Measurements from ENCODE around the gene ALOX5.
A peak's percentile ranks its signal among the peaks of the same experiment; 100 is the strongest.
"Not testable (repeated sequence)": the region's sequence is repeated elsewhere in the genome, so short reads cannot be mapped to it uniquely, and the experiment has no call there.

ALOX5 gene

DNA sequence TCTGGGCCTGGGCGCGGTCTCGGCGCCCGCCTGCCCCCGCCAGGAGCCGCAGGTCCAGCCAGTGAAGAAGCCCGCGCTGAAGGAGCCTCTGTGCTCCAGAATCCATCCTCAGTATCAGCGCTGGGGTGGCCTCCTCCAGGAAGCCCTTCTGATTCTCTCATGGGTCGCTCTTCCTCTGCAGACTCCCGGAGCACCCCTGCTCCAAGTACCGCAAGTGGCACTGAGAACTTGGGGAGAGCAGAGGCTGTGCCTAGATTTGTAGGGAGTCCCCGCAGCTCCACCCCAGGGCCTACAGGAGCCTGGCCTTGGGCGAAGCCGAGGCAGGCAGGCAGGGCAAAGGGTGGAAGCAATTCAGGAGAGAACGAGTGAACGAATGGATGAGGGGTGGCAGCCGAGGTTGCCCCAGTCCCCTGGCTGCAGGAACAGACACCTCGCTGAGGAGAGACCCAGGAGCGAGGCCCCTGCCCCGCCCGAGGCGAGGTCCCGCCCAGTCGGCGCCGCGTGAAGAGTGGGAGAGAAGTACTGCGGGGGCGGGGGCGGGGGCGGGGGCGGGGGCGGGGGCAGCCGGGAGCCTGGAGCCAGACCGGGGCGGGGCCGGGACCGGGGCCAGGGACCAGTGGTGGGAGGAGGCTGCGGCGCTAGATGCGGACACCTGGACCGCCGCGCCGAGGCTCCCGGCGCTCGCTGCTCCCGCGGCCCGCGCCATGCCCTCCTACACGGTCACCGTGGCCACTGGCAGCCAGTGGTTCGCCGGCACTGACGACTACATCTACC lies at the start of gene ALOX5:
Gene ALOX5 (plus strand): TSS at position 641 of the 774 bp plus-strand sequence. CDS start 64 bp downstream, at position 705.
- DNase-seq: peak in 1 of 2 donors; percentile 40

DNA sequence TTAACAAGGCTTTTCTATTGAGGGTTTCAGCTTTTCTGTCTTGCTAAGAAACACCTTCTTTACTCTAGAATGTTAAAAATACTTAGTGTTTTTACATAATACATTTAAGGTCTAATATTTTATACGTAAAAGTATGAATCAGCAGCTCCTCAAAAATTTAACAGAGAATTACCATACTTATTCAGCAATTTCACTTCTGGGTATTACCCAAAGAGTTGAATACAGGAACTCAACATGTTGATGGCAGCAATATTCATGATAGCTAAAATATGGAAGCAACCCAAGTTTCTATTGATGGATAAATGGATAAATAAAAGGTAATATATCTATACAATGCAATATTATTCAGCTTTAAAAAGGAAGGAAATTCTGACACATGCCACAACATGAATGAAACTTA lies 48.9 kb upstream of the ALOX5 start:
- DNase-seq: no peak

GRCh38 chr10:45326864-45327263 lies 47.2 kb upstream of the ALOX5 start:
- DNase-seq: not testable (repeated sequence)

DNA sequence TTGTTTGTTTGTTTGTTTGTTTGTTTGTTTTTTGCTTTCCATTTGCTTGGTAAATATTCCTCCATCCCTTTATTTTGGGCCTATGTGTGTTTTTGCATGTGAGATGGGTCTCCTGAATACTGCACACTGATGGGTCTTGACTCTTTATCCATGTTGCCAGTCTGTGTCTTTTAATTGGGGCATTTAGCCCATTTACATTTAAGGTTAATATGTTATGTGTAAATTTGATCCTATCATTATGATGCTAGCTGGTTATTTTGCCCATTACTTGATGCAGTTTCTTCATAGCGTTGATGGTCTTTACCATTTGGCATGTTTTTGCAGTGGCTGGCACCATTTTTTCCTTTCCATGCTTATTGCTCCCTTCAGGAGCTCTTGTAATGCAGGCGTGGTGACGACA lies 42.2 kb upstream of the ALOX5 start:
- DNase-seq: not testable (repeated sequence)

DNA sequence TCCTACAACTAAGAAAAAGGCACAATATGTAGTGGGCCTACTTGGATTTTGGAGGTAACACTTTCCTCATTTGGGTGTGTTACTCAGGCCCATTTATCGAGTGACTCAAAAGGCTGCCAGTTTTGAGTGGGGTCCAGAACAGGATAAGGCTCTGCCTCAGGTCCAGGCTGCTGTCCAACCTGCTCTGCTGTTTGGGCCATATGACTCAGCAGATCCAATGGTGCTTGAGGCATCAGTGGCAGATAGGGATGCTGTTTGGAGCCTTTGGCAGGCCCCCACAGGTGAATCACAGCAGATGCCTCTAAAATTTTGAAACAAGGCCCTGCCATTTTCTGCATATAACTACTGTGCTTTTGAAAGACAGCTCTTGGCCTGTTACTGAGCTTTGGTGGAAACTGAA lies 34.1 kb upstream of the ALOX5 start:
- DNase-seq: no peak

DNA sequence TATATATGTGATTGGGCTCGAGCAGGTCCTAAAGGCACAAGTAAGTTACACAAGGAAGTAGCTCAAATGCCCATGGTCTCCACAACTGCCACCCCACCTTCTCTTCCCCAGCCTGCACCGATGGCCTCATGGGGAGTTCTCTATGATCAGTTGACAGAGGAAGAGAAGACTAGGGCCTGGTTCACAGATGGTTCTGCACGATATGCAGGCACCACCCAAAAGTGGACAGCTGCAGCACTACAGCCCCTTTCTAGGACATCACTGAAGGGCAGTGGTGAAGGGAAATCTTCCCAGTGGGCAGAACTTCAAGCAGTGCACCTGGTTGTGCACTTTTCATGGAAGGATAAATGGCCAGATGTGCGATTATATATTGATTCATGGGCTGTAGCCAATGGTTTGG lies 33.6 kb upstream of the ALOX5 start:
- not testable (repeated sequence) for DNase-seq

DNA sequence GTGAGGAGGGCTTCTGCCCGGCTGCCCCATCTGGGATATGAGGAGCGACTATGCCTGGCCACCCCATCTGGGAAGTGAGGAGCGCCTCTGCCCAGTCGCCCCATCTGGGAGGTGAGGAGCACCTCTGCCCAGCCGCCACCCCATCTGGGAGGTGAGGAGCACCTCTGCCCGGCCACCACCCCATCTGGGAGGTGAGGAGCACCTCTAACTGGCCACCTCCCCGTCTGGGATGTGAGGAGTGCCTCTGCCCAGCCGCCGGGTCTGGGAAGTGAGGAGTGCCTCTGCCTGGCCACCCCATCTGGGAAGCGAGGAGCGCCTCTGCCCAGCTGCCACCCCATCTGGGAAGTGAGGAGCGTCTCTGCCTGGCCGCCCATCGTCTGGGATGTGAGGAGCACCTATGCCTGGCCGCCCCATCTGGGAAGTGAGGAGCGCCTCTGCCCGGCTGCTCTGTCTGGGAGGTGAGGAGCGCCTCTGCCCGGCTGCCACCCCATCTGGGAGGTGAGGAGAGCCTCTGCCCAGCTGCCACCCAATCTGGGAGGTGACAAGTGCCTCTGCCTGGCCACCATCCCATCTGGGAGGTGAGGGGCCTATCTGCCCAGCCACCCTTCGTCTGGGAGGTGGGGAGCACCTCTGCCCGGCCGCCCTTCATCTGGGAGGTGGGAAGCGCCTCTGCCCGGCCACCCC lies 27.2 kb upstream of the ALOX5 start:
- DNase-seq: not testable (repeated sequence)

DNA sequence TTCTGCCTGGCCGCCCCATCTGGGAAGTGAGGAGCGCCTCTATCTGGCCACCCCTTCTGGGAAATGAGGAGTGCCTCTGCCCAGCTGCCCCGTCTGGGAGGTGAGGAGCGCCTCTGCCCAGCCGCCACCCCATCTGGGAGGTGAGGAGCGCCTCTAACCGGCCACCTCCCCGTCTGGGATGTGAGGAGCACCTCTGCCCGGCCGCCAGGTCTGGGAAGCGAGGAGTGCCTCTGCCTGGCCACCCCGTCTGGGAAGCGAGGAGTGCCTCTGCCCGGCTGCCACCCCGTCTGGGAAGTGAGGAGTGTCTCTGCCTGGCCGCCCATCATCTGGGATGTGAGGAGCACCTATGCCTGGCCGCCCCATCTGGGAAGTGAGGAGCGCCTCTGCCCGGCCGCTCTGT lies 26.6 kb upstream of the ALOX5 start:
- DNase-seq: not testable (repeated sequence)

GRCh38 chr10:45348196-45348765 lies 25.7 kb upstream of the ALOX5 start:
- DNase-seq: not testable (repeated sequence)

DNA sequence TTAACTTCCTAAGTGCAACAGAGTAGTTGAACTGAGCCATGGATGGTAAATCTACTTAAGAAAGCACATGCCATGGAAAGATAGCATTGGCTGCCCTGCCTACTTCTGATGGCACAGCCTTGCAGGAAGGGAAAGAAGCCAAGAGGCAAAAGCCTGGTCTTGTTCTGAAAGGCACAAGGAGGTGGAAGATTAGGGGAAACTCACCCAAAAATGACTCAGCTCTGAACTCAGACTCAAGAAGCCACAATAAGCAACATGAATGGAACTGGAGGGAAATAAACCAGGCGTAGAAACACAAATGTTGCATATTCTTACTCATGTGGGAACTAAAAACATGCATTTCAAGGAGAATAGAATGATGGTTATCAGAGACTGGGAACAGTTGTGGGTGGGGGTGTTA lies 20.8 kb upstream of the ALOX5 start:
- DNase-seq: no peak

DNA sequence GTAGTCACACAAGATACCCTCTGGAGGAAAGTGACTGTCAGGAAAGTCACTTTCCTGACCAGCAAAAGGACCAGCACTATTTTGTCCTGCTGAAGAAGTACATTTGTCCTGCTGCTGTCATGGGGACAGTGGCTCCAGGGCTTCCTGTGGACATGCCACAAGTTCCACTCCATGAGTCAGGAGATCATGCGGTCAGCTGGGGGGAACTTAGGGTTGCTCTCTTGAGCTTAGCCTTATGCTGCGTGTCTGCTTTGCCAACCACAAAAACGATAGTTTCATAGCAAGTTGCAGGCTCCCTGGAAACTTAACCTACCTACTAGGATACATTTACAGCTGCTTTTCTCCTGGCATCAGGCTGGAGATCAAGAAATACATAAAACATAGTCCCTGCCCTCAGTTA lies 19.8 kb upstream of the ALOX5 start:
- no peak for DNase-seq

GRCh38 chr10:45355494-45355893 lies 18.5 kb upstream of the ALOX5 start:
- no peak for DNase-seq

DNA sequence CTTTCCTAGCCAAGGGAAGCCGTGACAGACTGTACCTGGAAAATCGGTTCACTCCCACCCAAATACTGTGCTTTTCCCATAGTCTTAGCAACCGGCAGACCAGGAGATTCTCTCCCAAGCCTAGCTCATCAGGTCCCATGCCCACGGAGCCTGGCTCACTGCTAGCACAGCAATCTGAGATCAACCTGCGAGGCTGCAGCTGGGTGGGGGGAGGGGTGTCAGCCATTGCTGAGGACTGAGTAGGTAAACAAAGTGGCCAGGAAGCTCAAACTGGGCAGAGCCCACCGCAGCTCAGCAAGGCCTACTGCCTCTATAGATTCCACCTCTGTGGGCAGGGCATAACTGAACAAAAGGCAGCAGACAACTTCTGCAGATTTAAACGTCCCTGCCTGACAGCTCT lies 15.1 kb upstream of the ALOX5 start:
- DNase-seq: not testable (repeated sequence)

DNA sequence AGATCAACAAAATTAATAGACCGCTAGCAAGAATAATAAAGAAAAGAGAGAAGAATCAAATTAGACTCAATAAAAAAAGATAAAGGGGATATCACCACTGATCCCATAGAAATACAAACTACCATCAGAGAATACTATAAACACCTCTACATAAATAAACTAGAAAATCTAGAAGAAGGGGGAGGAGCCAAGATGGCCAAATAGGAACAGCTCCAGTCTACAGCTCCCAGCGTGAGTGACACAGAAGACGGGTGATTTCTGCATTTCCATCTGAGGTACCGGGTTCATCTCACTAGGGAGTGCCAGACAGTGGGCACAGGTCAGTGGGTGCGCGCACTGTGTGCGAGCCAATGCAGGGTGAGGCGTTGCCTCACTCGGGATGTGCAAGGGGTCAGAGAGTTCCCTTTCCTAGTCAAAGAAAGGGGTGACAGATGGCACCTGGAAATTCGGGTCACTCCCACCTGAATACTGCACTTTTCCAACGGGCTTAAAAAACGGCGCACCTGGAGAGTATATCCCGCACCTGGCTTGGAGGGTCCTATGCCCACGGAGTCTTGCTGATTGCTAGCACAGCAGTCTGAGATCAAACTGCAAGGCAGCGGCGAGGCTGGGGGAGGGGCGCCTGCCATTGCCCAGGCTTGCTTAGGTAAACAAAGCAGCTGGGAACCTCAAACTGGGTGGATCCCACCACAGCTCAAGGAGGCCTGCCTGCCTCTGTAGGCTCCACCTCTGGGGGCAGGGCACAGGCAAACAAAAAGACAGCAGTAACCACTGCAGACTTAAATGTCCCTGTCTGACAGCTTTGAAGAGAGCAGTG lies 11.8 kb upstream of the ALOX5 start:
- not testable (repeated sequence) for DNase-seq

- DNase-seq: not testable (repeated sequence)
These were observed 6.4 kb upstream of the ALOX5 start for GRCh38 chr10:45367643-45368042.

GRCh38 chr10:45368181-45368580 lies 5.8 kb upstream of the ALOX5 start:
- no peak for DNase-seq

DNA sequence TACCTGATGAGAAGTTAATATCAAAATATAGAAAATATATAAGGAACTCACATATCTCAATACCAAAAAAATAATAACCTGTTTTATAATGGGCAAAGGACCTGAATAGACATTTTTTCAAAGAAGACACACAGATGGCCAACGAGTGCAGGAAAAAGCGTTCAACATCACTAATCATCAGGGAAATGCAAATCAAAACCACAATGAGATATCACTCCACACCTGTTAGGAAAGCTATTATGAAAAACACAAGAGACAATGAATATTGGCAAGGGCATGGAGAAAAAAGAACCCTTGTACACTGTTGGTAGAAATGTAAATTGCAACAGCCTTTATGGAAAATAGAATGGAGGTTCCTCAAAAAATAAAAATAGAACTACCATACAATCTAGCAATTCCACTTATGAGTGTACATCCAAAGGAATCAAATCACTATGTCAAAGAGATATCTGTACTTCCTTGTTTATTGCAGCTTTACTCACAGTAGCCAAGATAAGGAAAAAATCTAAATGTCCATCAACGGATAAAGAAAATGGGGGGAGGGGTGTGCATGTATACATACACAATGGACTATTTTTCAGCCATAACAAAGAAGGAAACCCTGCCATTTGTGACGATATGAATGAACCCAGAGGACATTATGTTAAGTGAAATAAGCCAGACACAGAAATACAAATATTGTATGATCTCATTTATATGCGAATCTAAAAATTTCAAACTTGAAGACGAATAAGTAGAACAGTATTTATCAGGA lies 3.6 kb upstream of the ALOX5 start:
- DNase-seq: no peak

DNA sequence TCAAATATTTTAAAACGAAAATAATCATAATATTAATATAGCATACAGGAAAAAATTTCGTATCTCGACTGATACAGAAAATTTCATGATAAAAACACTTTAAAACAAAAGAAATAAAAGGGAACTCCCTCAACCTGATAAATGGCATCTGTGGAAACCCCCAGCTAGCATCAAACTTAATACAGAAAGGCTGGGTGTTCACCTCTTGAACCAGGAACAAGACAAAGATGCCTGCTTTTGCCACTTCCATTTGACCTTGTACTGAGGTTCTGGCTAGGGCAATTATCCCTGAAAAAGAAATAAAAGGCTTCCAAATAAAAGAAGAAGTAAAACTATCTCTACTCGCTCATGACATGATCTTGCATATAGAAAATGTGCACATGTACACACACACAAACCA lies 2.5 kb upstream of the ALOX5 start:
- DNase-seq: no peak

GRCh38 chr10:45372251-45372951 lies 1.6 kb upstream of the ALOX5 start:
- no peak for DNase-seq

- no peak for DNase-seq
These were observed 927 bp upstream of the ALOX5 start for GRCh38 chr10:45373003-45373575.

DNA sequence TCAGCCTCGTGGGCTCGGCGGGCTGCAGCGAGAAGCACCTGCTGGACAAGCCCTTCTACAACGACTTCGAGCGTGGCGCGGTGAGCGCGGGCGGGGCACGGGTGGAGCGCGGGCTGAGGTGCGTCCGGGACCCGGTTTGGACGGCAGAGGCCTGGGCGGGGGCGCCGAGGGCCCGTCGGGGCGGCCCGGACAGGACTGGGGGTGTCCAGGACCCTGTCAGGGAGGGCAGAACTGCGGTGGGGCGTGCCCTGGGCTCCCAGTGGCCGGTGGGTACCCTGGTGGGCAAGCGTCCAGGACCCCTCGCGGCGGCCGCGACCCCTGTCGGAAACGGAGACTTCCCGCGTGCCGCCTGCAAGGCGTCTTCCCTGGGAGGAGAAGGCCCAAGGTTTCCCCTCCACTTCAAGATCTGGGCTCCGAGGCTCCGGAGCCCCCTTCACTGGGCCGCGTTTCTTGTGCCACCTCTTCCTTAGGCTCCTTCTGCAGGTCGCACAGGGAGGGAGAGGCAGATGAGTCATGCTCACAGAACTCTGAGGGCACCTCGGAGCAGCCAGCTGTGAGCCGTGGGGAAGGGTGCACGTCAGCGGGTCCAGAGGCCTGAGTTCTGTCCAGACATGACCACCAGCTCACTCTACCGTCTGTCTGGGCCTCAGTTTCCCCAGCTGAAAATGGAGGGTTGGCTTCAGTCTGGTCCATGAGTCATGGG lies 485 bp downstream of the ALOX5 start:
- DNase-seq: no peak

Measured in bone marrow (tissue), 2 donors.